IPS-18c (cell line): Measurements from ENCODE around the gene DACT2.
A peak's percentile ranks its signal among the peaks of the same experiment; 100 is the strongest.
"Not testable (repeated sequence)": the region's sequence is repeated elsewhere in the genome, so short reads cannot be mapped to it uniquely, and the experiment has no call there.

ENCODE experiments used
- H3K4me3 ChIP-seq: 2 replicates; pipeline ENCODE4 v1.7.0; 2013; ENCODE audit warnings: low read depth, mild to moderate bottlenecking, low read length, moderate library complexity; ENCODE audit not compliant: insufficient read depth
- H3K9me3 ChIP-seq: one replicate; pipeline ENCODE4 v1.6.1; 2013; ENCODE audit warnings: mild to moderate bottlenecking, low read length, moderate library complexity; ENCODE audit not compliant: control insufficient read depth, insufficient read depth

Gene DACT2

DNA sequence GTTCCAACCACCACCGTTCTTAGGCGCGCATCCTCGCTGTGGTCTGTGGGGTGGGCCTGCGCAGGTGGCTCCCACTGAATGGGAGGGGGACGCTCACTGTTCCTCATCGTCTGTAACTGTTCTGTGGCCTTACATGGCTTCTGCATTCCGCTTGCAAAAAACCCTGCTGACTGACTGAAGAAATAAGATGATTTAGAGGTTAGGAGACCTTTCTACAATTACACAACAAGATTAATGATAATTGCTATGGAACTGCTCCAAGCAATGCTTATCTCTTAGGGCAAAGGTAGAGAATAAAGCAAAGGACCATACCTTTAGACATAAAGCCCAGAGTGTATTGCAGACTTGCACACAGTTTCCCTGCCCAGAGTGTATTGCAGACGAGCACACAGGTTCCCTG is 14.4 kb upstream of the DACT2 start:
- H3K4me3 ChIP-seq, result no peak overlapping the region

DNA sequence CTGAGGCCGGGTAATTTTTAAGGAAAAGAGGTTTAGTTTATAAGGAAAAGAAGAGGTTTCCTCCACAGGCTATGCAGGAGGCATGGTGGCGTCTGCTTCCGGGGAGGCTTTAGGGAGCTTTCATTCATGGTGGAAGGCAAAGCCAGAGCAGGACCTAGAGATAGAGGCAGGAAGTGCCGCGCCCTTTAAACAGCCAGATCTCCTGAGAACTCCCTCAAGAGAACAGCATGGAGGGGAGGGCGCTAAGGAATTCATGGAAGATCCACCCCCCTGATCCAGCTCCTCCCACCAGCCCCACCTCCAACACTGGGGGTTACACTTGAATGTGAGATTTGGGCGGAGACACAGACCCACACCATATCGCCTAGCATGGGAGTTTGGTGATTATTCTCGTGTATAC is 13.9 kb upstream of the DACT2 start:
- H3K4me3 ChIP-seq, result no peak overlapping the region

More for the DNA sequence above, 14.4 kb upstream of the DACT2 start:
- no peaks in the 10 kb centered on the region for H3K9me3 ChIP-seq

DNA sequence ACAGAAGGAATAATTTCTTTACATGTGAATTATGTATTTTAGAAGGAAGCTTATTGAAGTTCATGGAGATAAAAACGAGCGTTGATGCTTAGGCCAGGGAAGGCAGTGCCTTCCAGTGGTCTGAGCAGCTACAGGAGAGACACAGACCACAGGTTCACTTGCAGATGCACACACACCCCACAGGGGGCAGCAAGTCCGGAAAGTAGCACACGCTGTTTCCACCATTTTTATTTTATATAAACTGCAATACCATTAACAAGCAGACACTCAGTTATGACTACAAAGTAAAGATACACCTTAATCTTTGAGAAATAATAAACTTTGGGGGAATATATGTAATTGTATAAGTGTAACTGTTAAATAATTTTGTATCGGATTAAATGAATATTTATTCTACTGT is 13.5 kb upstream of the DACT2 start:
- H3K9me3 ChIP-seq, result no peaks in the 10 kb centered on the region
- no peak overlapping the region for H3K4me3 ChIP-seq

More for the DNA sequence above, 13.9 kb upstream of the DACT2 start:
- no peaks in the 10 kb centered on the region for H3K9me3 ChIP-seq

DNA sequence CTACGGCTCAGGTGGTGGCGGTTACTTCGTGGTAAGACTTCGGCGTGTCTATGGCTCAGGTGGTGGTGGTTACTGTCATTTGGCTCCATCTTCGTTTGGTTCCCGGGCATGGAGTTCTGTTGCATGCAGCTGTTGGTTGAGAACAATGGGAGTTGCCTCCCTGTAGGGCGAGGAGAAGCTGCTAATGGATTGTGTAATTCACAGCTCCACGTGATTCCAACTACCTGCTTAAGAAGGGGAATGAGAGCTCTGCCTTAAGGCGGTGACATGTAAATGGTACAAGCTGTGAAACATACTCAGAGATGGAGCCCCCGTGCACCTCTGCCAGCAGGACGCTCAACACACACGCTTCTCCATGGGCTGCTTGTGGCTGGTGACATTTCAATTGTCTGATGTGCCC is 12.4 kb upstream of the DACT2 start:
- H3K9me3 ChIP-seq, result no peaks in the 10 kb centered on the region

DNA sequence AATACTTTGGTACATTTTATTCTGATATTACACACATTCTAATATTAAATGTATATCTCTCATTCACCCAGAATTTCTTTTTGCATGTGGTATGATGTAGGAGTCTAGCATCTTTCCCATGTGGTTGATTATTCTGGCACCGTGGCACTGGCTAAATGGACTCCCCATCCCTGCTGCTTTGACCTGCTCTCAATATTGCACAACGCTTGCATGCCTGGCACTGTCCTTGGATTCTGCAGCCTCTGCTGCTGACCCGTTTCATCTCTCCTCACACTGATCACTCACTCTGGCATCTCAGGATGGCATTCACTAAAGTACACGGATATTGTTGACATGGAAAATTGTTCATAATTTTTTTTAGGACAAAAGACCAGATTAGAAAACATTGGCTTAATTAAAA is 11.5 kb upstream of the DACT2 start:
- H3K9me3 ChIP-seq, result no peaks in the 10 kb centered on the region
- H3K4me3 ChIP-seq, result no peak overlapping the region

More for the DNA sequence above, 12.4 kb upstream of the DACT2 start:
- H3K4me3 ChIP-seq, result no peak overlapping the region

DNA sequence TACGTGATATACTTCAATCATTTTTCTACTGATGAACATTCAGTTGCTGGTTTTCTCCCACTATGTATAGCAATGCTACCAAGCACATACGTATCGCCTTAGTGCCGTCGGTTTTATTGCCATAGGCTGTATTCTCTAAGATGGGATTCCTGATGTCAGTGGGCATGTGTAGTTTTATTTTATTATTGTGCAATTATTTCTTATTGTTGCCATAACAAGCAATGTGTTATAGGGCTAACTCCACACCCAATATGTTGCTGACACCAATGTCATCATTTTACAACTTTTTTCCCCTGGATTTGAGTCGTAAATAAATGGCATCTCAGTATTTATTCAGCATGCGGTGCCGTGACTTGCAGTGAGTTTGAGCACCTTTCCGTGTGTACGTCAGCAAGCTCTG is 10.8 kb upstream of the DACT2 start:
- Histone ChIP-seq H3K9me3 (no peaks in the 10 kb centered on the region), H3K4me3 (no peak overlapping the region)

DNA sequence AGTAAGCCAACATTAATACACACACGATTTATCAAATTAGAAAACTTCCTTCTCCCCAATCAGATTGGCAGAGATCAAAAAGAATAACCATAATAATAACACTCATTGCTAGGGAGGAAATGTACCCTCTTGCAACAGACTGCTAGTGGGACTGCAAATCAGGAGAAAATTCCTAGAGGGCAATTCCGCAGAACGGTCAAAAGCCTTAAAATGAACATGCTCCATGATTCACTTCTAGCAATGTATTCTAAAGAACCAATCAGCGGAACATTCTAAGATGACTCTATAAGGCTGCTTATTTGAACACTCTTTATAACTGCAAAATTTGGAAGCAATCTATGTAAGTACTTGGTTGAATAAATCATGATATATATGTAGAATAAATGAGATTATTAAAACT is 8.5 kb upstream of the DACT2 start:
- no peak overlapping the region for H3K4me3 ChIP-seq
- no peaks in the 10 kb centered on the region for H3K9me3 ChIP-seq

DNA sequence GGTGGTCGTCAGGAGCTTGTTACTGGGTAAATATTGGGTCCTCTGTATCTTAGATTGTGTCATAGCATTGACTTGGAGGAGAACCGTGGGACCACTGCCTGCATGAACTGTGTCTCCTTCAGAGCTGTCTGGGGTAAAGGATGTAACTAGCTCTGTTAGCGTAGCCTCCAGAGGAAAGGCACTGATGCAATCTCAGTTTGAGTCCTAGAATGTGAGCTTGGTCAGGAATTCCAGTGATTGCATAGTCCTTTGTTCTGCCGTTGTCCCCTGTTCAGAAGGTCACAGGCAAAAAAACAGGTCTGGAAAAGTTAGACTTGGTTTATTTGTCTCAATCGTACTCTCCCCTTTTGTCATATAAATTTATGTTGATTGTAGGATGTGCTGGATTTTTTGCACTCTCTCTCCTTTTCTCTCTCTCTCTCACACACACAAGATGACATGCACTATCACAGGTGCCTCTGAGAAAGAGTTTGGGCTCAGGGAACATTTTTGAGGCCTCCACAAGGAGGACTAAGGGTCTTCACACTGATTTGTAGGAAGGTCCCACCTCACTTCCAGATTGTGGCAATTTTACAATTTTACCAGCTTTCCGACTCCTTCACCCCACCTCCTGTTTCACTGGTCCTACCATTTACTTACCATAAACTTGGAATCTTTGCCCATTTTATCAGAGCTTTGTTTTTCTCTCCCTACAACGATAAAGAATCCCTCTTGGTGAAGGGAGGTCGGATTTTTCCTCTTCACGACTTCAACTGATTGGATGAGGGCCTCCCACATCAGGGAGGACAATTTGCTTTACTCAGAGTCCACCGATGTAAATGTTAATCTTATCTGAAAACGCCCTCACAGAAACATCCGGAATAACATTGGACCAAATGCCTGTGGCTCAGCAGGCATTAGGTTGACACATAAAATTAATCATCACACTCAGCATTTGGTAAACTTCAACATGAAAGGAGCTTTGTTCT is 7.0 kb upstream of the DACT2 start:
- Histone ChIP-seq H3K9me3 (no peaks in the 10 kb centered on the region), H3K4me3 (no peak overlapping the region)

DNA sequence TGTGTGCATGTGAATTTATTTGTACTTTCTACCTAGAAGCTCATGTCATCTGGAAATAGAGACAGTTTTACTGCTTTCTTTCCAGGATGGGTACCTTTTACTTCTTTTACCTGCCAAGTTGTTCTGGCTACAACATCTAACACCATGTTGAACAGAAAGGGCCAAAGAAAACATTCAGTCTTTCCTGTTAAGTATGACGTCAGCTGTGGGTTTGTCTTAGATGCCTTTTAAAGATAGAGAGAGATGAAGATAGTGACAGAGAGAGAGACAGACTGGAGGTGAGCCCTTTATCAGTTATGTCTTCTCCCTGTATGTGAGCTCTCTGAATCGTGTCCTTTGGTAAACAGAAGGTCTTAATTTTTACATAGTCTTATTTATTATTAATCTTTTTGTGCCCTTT is 3.4 kb upstream of the DACT2 start:
- no peak overlapping the region for H3K4me3 ChIP-seq
- H3K9me3 ChIP-seq, result peaks cover 2% of the 10 kb centered on the region

DNA sequence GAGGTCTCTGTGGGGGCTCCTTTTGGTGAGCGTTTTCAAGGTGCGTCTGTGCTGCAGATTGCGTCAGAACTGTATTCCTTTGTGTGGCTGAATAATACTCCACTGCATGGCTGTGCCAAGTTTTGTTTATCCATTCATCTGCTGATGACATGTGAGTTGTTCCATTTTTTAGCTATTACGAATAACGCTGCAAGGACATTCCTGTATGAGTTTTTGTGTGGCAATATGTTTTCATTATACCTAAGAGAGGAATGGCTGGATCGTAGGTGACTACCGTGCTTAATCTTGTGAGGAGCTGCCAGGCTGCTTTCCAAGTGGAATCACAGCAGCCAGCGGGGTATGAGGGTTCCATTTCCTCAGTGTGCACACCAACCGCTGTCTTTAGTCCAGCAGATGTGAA is 1.1 kb upstream of the DACT2 start:
- peaks cover 2% of the 10 kb centered on the region for H3K9me3 ChIP-seq
- 0 out of 2 replicates have a peak overlapping the region, but pooled peaks have one; percentile 3 for H3K4me3 ChIP-seq

DNA sequence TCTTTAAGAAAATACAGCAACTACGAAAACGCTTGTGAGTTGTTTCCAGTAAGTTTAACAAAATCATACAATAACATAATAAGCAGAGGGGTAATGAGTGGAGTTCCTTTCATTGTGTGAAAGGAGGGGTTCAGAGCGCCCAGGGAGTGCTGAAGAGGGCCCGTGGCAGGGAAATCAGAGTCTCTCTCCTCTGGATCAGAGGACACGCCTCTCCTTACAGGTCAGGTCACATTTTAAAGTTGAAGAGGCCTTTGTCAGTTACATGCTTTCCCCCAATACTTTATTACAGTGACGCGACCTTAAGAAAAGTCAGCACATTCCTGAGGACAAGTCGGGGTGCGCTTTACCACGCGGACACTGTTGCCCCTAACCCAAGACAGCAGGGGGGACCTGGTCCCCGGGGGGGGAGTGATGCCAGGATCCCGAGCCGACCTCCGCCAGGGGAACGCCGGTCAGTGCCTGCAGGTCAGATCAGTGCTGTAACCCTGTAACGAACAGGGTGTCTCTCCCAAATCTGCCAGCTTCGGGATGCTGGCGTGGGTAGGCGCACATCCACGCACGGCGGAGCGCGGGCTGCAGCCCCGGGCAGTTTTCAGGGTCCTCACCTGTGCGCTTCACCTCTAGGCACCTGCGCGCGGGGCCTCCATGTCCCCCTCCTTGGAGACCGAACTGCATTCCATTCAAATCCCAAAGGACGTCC is 848 bp downstream of the DACT2 start:
- peaks cover 2% of the 10 kb centered on the region for H3K9me3 ChIP-seq
- H3K4me3 ChIP-seq, result peak overlapping the region; percentile 52

DNA sequence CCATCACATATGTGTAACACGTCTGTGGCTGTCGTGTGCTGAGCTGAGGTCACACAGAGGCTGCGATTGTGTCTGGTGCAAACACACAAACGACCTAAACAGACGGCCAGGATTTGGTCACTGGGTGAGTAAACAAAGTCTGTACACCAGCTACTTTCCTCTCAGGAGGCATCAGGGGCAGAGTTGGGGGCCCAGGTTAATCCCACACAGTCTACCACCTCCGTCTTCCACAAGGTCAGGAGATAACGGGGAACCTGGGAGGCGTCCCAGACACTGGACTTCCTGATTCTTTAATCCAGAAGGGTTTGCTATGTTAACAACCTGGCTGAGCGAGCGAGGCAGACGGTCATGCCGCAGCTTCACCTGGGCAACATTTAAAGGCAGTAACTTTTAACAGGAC is 1.5 kb downstream of the DACT2 start:
- Histone ChIP-seq H3K9me3 (peaks cover 2% of the 10 kb centered on the region), H3K4me3 (no peak overlapping the region)

DNA sequence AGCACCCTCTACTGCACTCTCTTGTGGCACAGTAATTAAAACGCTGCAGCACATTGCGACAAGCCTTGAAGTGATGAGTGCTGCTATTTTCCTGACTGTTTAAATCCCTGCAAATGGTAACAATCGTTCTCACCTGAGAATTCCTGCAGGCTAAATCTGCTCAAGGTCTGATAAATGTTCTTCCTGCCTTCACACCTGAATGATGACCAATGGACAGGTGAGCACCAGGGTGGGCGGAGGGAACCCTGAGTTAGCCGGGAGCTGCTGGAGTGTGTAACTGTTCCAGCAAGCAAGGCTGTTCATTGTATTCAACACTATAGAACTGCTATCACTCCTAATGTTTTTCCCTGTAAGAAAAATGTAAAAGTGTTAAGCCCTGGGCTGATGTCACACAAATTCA is 4.0 kb downstream of the DACT2 start:
- H3K9me3 ChIP-seq, result no peaks in the 10 kb centered on the region

DNA sequence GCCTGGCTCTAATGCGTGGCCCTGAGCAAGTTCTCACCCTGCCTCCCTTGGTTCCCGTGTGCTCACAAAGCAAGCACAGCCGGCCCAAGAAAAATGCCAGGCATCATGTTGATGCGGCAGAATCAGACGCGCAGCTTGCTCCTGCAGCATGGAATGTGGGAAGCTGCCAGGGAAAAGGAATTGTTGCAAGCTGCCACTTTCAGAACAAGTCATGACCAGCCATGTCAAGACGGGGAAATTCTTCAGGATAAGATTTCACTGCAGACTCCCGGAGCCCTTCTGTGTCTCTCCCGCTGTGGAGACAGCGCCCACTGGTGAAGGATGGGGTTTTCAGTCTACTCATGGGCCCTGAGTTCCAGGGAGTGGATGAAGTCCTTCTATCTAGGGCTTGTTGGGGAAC is 4.6 kb downstream of the DACT2 start:
- no peak overlapping the region for H3K4me3 ChIP-seq
- H3K9me3 ChIP-seq, result no peaks in the 10 kb centered on the region

More for the DNA sequence above, 4.0 kb downstream of the DACT2 start:
- H3K4me3 ChIP-seq, result no peak overlapping the region

DNA sequence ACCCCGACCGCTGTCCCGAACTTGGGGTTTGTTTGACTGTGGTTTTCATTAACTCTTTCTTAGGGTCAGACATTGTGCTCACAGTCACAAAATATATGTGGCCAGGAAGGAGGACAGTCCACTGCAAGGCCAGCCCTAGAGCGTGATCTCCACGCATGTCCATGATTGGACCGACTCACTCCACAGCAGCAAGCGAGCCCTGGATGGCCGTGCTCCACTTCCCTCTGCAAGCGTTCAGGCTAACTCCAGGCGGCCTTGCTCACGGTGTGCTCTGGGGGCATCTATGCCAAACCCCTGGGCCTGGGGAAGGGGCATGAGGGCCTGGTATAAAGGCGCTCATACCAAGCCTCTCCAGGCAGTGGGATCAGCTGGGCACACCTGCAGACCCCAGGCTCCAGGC is 5.6 kb downstream of the DACT2 start:
- H3K4me3 ChIP-seq, result no peak overlapping the region
- no peaks in the 10 kb centered on the region for H3K9me3 ChIP-seq

DNA sequence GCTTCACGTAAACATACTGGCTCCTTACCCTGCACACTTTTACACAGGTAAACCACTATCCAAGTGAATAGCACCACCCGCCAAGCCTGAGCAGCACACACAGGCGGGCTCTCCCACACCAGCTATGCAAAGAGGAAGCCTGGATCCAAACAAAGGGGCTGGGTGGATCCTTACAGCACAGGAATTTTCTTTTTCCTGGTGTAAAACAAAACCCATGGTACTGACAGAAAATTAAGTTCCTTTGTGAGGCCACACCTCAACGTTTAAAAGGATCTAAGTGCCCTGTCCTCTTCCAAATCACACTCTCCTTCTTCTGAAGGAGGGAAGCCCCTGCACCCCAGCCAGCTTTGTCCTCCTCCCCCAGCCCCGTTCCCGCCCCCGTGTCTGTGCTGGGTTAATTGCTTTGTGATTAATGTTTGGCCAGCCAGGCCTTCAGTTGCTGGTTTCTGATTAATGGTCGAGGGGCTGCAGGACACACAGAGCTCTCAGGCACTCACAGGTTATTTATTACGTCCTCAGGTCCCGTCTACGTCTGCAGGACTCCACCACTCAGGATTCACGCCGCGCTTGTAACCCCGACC is 6.1 kb downstream of the DACT2 start:
- Histone ChIP-seq H3K4me3 (no peak overlapping the region), H3K9me3 (no peaks in the 10 kb centered on the region)

DNA sequence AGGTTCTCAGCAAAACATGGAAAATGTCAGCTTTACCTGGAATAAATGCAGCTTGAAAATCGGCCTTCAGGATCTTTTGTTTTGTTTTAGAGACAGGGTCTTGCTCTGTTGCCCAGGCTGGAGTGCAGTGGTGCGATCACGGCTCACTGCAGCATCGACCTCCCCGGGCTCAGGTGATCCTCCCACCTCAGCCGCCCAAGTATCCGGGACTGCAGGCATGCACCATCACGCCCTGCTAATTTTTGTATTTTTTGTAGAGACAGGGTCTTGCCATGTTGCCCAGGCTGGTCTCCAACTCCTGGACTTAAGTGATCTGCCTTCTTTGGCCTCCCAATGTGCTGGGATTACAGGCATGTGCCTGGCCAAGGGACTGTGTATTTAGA is 7.5 kb downstream of the DACT2 start:
- H3K9me3 ChIP-seq, result not testable (repeated sequence)

More for the DNA sequence above, 7.5 kb downstream of the DACT2 start:
- H3K4me3 ChIP-seq, result not testable (repeated sequence)
